ENCODE measurements around the gene ANK2.

The ANK2 gene

DNA sequence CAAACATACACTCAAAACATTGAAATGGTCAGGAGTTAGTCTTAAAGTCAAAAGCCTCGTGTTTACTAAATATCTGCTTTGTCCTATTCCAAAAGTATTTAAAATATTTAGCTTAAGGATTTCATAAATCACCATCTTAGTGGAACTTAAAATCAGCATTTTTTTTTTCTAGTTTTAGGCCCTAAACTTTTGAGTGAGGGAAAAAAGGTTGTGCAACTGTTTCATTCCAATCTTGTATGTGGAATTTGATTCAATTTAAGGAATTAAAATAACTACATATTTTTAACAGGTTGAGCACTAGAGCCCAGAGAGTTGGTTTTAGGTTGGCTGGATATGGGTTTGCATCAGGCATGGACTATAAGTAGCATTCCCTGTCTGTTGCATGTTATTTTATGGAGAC is 35.7 kb upstream of the ANK2 start:
- Histone ChIP-seq H3K27ac (ENCODE audit: low read depth, low read length) (no peak overlapping the region), H3K27me3 (ENCODE audit: control insufficient read depth in 5 of 5, insufficient read depth in 4 of 5, low read length in 5 of 5) (no peaks in the 10 kb centered on the region), H3K4me3 (ENCODE audit: low read depth in 1 of 5, low read length in 5 of 5) (no peak overlapping the region), H3K4me1 (ENCODE audit: control insufficient read depth in 5 of 5, insufficient read depth in 5 of 5, low read length in 5 of 5) (peaks cover 0 to 2% (median 0%) of the 10 kb centered on the region in 5 donors), H3K36me3 (ENCODE audit: control insufficient read depth in 5 of 5, insufficient read depth in 5 of 5, low read length in 5 of 5) (no peaks in the 10 kb centered on the region), H3K9ac (ENCODE audit: low read length in 5 of 5) (no peak overlapping the region), H3K9me3 (ENCODE audit: control insufficient read depth in 5 of 5, low read length in 5 of 5) (no peaks in the 10 kb centered on the region)

DNA sequence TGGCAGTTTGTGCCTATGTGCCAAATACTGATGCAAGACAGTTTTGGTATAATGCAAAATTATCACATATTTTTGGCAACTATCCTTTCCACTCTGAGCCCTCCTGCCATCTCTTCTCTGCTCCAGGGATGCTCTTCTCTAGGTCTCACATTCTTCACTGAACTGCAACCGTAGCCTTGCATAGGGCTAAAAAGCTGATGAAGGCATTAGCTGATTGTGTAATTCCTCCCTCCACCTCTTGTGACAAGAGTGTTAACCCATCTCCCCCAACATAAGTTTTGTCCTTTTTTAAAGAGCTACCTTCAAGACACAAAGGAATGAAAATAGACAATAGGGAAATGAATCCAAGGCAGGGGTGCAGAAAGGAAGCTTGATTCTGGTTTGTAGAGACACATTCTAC is 33.1 kb upstream of the ANK2 start:
- no peaks in the 10 kb centered on the region for H3K9me3 ChIP-seq (ENCODE audit: control insufficient read depth in 5 of 5, low read length in 5 of 5)
- no peak overlapping the region for H3K27ac ChIP-seq (ENCODE audit: low read depth, low read length)
- H3K27me3 ChIP-seq (ENCODE audit: control insufficient read depth in 5 of 5, insufficient read depth in 4 of 5, low read length in 5 of 5), result no peaks in the 10 kb centered on the region
- no peaks in the 10 kb centered on the region for H3K36me3 ChIP-seq (ENCODE audit: control insufficient read depth in 5 of 5, insufficient read depth in 5 of 5, low read length in 5 of 5)
- peaks cover 0 to 6% (median 0%) of the 10 kb centered on the region in 5 donors for H3K4me1 ChIP-seq (ENCODE audit: control insufficient read depth in 5 of 5, insufficient read depth in 5 of 5, low read length in 5 of 5)
- no peak overlapping the region for H3K9ac ChIP-seq (ENCODE audit: low read length in 5 of 5)
- no peak overlapping the region for H3K4me3 ChIP-seq (ENCODE audit: low read depth in 1 of 5, low read length in 5 of 5)

DNA sequence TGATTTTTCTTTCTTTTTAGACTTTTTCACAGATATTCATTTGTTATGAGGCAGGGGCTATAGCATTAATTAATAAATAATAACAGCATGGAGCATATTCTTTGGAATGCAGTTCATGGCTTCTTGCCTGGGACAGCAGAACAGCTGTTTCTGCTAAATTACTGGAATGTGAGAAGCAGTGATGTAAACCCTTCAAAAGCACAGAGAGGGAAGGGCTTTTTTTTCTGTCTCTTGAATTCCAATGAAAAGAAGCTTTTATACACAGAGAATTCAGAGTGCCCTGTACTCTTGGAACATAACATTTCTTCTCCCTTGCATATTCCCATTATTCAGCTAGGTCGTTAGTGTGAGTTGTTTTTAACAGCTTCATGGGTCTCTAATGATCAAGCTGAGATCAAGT is 28.5 kb upstream of the ANK2 start:
- Histone ChIP-seq H3K27ac (ENCODE audit: low read depth, low read length) (no peak overlapping the region), H3K27me3 (ENCODE audit: control insufficient read depth in 5 of 5, insufficient read depth in 4 of 5, low read length in 5 of 5) (no peaks in the 10 kb centered on the region), H3K36me3 (ENCODE audit: control insufficient read depth in 5 of 5, insufficient read depth in 5 of 5, low read length in 5 of 5) (no peaks in the 10 kb centered on the region), H3K9ac (ENCODE audit: low read length in 5 of 5) (peak overlapping the region in 1 of 5 donors; percentile 33), H3K4me3 (ENCODE audit: low read depth in 1 of 5, low read length in 5 of 5) (no peak overlapping the region), H3K4me1 (ENCODE audit: control insufficient read depth in 5 of 5, insufficient read depth in 5 of 5, low read length in 5 of 5) (peaks cover 0 to 8% (median 0%) of the 10 kb centered on the region in 5 donors), H3K9me3 (ENCODE audit: control insufficient read depth in 5 of 5, low read length in 5 of 5) (no peaks in the 10 kb centered on the region)

DNA sequence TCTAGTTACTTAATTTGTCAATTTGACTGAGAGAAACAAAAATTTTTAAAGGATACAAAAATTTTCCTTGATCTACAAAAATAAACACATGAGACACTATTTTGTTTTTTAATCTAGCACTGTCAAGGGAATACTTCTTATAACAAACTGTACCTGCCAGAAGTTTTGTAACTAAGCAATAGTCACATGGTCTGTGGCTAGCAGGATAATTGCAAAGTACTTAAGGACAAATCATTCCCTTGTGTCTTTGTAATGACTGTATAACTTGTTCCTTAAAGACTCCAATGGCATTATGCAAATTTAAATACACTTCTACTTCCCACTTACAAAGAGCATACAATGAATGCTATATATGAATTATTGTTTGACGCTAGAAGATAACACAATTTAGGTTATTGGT is 25.1 kb upstream of the ANK2 start:
- Histone ChIP-seq H3K36me3 (ENCODE audit: control insufficient read depth in 5 of 5, insufficient read depth in 5 of 5, low read length in 5 of 5) (no peaks in the 10 kb centered on the region), H3K4me1 (ENCODE audit: control insufficient read depth in 5 of 5, insufficient read depth in 5 of 5, low read length in 5 of 5) (peaks cover 0 to 8% (median 0%) of the 10 kb centered on the region in 5 donors)

DNA sequence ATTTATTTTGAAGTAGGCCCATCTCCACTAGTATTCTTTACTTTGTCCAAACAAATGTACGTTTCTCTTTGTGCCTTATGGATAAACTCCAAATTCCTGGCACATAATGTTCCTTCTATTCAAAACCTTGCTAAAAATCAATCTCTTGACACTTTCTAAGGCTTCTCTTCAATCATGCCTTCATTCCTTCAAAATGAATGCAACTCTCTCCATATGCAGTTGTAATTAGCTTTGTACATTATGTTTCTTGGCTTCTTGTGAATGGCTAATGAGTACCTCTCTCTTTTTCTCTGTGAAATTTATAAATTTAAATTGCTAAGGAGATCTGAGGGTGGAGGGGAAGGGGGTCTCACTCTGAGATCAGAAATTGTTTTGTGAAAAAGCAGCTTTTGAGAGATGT is 24.0 kb upstream of the ANK2 start:
- H3K9me3 ChIP-seq (ENCODE audit: control insufficient read depth in 5 of 5, low read length in 5 of 5), result no peaks in the 10 kb centered on the region
- H3K27ac ChIP-seq (ENCODE audit: low read depth, low read length), result no peak overlapping the region
- H3K4me1 ChIP-seq (ENCODE audit: control insufficient read depth in 5 of 5, insufficient read depth in 5 of 5, low read length in 5 of 5), result peaks cover 0 to 8% (median 0%) of the 10 kb centered on the region in 5 donors
- no peaks in the 10 kb centered on the region for H3K36me3 ChIP-seq (ENCODE audit: control insufficient read depth in 5 of 5, insufficient read depth in 5 of 5, low read length in 5 of 5)
- no peaks in the 10 kb centered on the region for H3K27me3 ChIP-seq (ENCODE audit: control insufficient read depth in 5 of 5, insufficient read depth in 4 of 5, low read length in 5 of 5)
- no peak overlapping the region for H3K9ac ChIP-seq (ENCODE audit: low read length in 5 of 5)
- H3K4me3 ChIP-seq (ENCODE audit: low read depth in 1 of 5, low read length in 5 of 5), result no peak overlapping the region

More for the DNA sequence above, 25.1 kb upstream of the ANK2 start:
- no peak overlapping the region for H3K9ac ChIP-seq (ENCODE audit: low read length in 5 of 5)
- H3K4me3 ChIP-seq (ENCODE audit: low read depth in 1 of 5, low read length in 5 of 5), result no peak overlapping the region
- no peaks in the 10 kb centered on the region for H3K9me3 ChIP-seq (ENCODE audit: control insufficient read depth in 5 of 5, low read length in 5 of 5)
- H3K27ac ChIP-seq (ENCODE audit: low read depth, low read length), result no peak overlapping the region
- H3K27me3 ChIP-seq (ENCODE audit: control insufficient read depth in 5 of 5, insufficient read depth in 4 of 5, low read length in 5 of 5), result no peaks in the 10 kb centered on the region

DNA sequence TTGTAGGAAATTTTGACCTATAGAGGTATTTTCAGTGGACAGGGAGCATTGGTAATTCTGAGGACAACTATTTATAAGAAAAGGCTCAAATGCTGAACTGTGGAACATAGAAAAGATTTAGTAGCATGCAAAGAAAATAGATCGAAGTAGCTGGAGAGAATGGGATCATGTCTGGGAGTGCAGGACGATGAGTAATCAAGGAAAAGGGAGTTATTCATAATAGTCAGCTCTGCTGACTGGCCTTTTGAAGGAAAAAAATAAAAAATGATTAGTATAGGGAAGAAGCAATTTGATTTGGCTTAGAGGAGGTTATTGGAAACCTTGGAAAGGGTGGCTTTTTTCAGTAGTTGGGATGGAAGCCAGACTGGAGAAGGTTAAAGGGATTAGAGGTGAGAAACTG is 22.9 kb upstream of the ANK2 start:
- Histone ChIP-seq H3K9me3 (ENCODE audit: control insufficient read depth in 5 of 5, low read length in 5 of 5) (no peaks in the 10 kb centered on the region), H3K4me3 (ENCODE audit: low read depth in 1 of 5, low read length in 5 of 5) (no peak overlapping the region), H3K9ac (ENCODE audit: low read length in 5 of 5) (no peak overlapping the region), H3K36me3 (ENCODE audit: control insufficient read depth in 5 of 5, insufficient read depth in 5 of 5, low read length in 5 of 5) (no peaks in the 10 kb centered on the region), H3K4me1 (ENCODE audit: control insufficient read depth in 5 of 5, insufficient read depth in 5 of 5, low read length in 5 of 5) (peaks cover 0 to 3% (median 0%) of the 10 kb centered on the region in 5 donors), H3K27me3 (ENCODE audit: control insufficient read depth in 5 of 5, insufficient read depth in 4 of 5, low read length in 5 of 5) (no peaks in the 10 kb centered on the region), H3K27ac (ENCODE audit: low read depth, low read length) (no peak overlapping the region)

DNA sequence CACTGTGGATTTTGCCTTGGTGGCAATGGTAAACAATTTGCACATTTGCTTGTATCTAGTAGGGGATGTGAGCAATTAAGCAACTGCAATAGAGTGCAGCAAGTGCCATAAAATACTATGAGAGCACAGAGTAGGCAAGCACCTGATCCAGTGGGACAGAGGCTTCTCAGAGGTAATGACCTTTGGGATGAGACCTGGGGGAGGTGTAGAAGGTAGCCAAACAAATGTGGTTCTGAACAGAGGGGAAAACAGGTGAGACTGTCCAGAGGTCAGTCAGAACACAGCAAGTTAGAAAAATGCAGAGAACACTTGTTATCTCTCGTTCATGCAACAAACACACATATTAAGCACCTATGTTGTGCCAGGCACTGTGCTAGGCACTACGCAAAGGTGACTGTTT is 21.4 kb upstream of the ANK2 start:
- Histone ChIP-seq H3K4me3 (ENCODE audit: low read depth in 1 of 5, low read length in 5 of 5) (no peak overlapping the region), H3K4me1 (ENCODE audit: control insufficient read depth in 5 of 5, insufficient read depth in 5 of 5, low read length in 5 of 5) (peaks cover 0 to 3% (median 0%) of the 10 kb centered on the region in 5 donors), H3K36me3 (ENCODE audit: control insufficient read depth in 5 of 5, insufficient read depth in 5 of 5, low read length in 5 of 5) (no peaks in the 10 kb centered on the region), H3K27me3 (ENCODE audit: control insufficient read depth in 5 of 5, insufficient read depth in 4 of 5, low read length in 5 of 5) (no peaks in the 10 kb centered on the region), H3K27ac (ENCODE audit: low read depth, low read length) (no peak overlapping the region), H3K9ac (ENCODE audit: low read length in 5 of 5) (no peak overlapping the region), H3K9me3 (ENCODE audit: control insufficient read depth in 5 of 5, low read length in 5 of 5) (no peaks in the 10 kb centered on the region)

DNA sequence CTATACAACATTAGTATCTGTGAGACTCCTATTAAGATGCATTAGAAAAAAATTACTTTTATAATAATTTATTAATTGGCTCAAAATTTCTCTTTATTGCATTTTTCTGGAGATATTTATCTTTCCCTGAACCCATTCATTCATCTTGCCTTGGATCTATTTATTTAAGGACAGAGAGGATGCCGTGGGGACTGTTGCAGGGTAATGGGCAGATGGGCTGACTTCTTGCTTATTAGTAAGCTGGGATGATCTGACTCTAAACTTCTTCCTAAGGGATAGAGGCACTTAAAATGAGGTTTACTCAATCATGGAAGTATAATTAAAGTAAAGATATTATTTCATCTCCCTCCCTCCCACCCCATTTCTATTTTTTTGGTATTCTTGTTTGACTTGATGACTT is 18.2 kb upstream of the ANK2 start:
- H3K4me3 ChIP-seq (ENCODE audit: low read depth in 1 of 5, low read length in 5 of 5), result no peak overlapping the region

DNA sequence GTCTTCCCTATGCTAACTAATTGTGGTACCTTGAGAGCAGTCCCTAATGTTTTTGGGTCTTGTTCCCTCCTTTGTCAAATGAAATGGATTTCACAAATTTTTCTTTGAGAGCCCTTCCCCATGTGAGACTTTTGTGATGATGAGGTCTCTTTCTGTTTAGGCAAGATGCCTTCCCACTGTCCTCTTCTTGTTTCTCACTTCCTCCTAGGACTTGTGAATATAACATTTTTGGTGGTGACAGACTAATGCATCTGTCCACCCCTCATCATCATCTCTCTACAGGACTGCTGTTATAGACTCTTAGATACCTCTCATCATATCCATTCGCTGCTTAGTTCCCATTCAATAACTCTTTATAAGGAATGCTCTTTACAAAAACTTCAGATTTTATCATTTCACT is 8.7 kb upstream of the ANK2 start:
- Histone ChIP-seq H3K27me3 (ENCODE audit: control insufficient read depth in 5 of 5, insufficient read depth in 4 of 5, low read length in 5 of 5) (no peaks in the 10 kb centered on the region), H3K9me3 (ENCODE audit: control insufficient read depth in 5 of 5, low read length in 5 of 5) (peaks cover 0 to 15% (median 6%) of the 10 kb centered on the region in 5 donors), H3K4me1 (ENCODE audit: control insufficient read depth in 5 of 5, insufficient read depth in 5 of 5, low read length in 5 of 5) (no peaks in the 10 kb centered on the region), H3K36me3 (ENCODE audit: control insufficient read depth in 5 of 5, insufficient read depth in 5 of 5, low read length in 5 of 5) (no peaks in the 10 kb centered on the region), H3K9ac (ENCODE audit: low read length in 5 of 5) (no peak overlapping the region), H3K27ac (ENCODE audit: low read depth, low read length) (no peak overlapping the region), H3K4me3 (ENCODE audit: low read depth in 1 of 5, low read length in 5 of 5) (no peak overlapping the region)

More for the DNA sequence above, 18.2 kb upstream of the ANK2 start:
- no peaks in the 10 kb centered on the region for H3K9me3 ChIP-seq (ENCODE audit: control insufficient read depth in 5 of 5, low read length in 5 of 5)
- no peaks in the 10 kb centered on the region for H3K36me3 ChIP-seq (ENCODE audit: control insufficient read depth in 5 of 5, insufficient read depth in 5 of 5, low read length in 5 of 5)
- no peak overlapping the region for H3K27ac ChIP-seq (ENCODE audit: low read depth, low read length)
- no peak overlapping the region for H3K9ac ChIP-seq (ENCODE audit: low read length in 5 of 5)
- H3K27me3 ChIP-seq (ENCODE audit: control insufficient read depth in 5 of 5, insufficient read depth in 4 of 5, low read length in 5 of 5), result no peaks in the 10 kb centered on the region
- no peaks in the 10 kb centered on the region for H3K4me1 ChIP-seq (ENCODE audit: control insufficient read depth in 5 of 5, insufficient read depth in 5 of 5, low read length in 5 of 5)

DNA sequence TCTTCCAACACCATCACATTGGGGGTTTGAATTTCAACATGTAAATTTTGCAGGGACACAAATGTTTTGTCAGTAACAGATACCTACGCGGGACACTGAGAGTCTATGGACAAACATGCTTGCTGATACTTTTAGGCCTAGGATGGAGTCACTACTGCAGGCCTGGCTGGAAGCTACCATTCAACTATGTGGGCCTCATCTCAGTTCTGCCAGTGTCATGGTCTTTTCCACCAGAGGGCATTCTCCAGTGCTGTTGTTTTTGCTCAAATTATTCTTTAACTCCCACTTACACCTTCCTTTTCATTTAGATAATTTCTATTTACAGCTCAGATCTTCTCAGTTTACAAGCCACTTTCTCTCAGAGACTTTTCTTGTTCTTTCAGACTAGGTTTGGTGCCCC is 7.0 kb upstream of the ANK2 start:
- Histone ChIP-seq H3K27ac (ENCODE audit: low read depth, low read length) (no peak overlapping the region), H3K9ac (ENCODE audit: low read length in 5 of 5) (no peak overlapping the region), H3K27me3 (ENCODE audit: control insufficient read depth in 5 of 5, insufficient read depth in 4 of 5, low read length in 5 of 5) (no peaks in the 10 kb centered on the region), H3K4me3 (ENCODE audit: low read depth in 1 of 5, low read length in 5 of 5) (no peak overlapping the region), H3K36me3 (ENCODE audit: control insufficient read depth in 5 of 5, insufficient read depth in 5 of 5, low read length in 5 of 5) (no peaks in the 10 kb centered on the region), H3K9me3 (ENCODE audit: control insufficient read depth in 5 of 5, low read length in 5 of 5) (peaks cover 0 to 10% (median 6%) of the 10 kb centered on the region in 5 donors), H3K4me1 (ENCODE audit: control insufficient read depth in 5 of 5, insufficient read depth in 5 of 5, low read length in 5 of 5) (no peaks in the 10 kb centered on the region)

DNA sequence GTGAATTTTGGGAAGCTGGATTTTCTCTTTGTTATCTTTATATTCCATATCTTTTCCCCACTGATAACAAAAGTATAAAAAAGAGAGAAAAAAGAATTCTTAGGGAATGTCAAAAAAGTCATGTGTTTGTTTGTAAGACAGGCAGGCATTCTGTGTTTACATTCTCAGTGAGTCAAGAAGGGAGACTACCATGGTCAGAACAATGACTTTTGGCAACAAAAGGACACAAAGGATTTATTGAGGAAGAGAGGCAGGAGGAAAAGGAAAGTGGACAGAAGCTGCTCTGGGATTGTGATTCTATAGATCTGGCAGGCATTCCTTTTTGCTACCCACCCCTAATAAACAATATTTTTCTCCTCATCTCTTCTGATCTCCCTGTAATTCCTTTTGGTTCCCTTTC is 5.9 kb upstream of the ANK2 start:
- Histone ChIP-seq H3K27me3 (ENCODE audit: control insufficient read depth in 5 of 5, insufficient read depth in 4 of 5, low read length in 5 of 5) (no peaks in the 10 kb centered on the region), H3K4me1 (ENCODE audit: control insufficient read depth in 5 of 5, insufficient read depth in 5 of 5, low read length in 5 of 5) (no peaks in the 10 kb centered on the region), H3K9me3 (ENCODE audit: control insufficient read depth in 5 of 5, low read length in 5 of 5) (peaks cover 0 to 10% (median 6%) of the 10 kb centered on the region in 5 donors), H3K9ac (ENCODE audit: low read length in 5 of 5) (no peak overlapping the region), H3K36me3 (ENCODE audit: control insufficient read depth in 5 of 5, insufficient read depth in 5 of 5, low read length in 5 of 5) (no peaks in the 10 kb centered on the region), H3K4me3 (ENCODE audit: low read depth in 1 of 5, low read length in 5 of 5) (no peak overlapping the region), H3K27ac (ENCODE audit: low read depth, low read length) (no peak overlapping the region)

All from subcutaneous abdominal adipose tissue (tissue), 5 donors.